GM12878 (cell line): Measurements from ENCODE around the gene ANTXR1. TPM values are rescaled to one million over a fixed set of nuclear protein-coding genes. Genes with fewer than 3 reads are reported as not detected.

Experiments used
- ATAC-seq: fragments of 200-7000 bp; cut with Tn5 transposase; 3 replicates; pipeline ENCODE4 v1.9.1; 2020; ENCODE audit warnings: mild to moderate bottlenecking, moderate library complexity
- BruUV-seq: library from RNA; stranded (reverse); fragments of 400-500 nt; replicated peaks from 2 replicates; lab custom pipeline; 2021; lab: Mats Ljungman, UMichigan
- CTCF ChIA-PET: fragments of 300-600 bp; sonication (Branson Sonifier 250); formaldehyde crosslinking; extraction: SDS; loops from one replicate; lab custom pipeline; 2021; ENCODE audit warnings: inconsistent platforms; lab: Yijun Ruan, JAX
- POLR2A ChIA-PET: fragments of 350-600 bp; formaldehyde crosslinking; extraction: SDS; loops from one replicate; lab custom pipeline; 2021; ENCODE audit warnings: inconsistent platforms; lab: Charles Lee
- RAD21 ChIA-PET: fragments of 300-600 bp; sonication (Branson Sonifier 250); formaldehyde crosslinking; loops from one replicate; lab custom pipeline; 2023; ENCODE audit warnings: antibody characterized with exemption; ENCODE audit not compliant: unreplicated experiment; lab: Charles Lee
- SMC1A ChIA-PET: fragments of 300-600 bp; sonication (Branson Sonifier 250); formaldehyde crosslinking; loops from one replicate; lab custom pipeline; 2023; ENCODE audit not compliant: unreplicated experiment, uncharacterized antibody; lab: Charles Lee
- DNase-seq: peaks from one replicate; pipeline ENCODE4 v3.0.0-alpha.2; 2011; ENCODE audit warnings: low read depth, low spot score
- FAIRE-seq: peaks from 3 replicates; lab custom pipeline; 2011; peaks lifted over from hg19 to GRCh38; lab: Jason Lieb, UNC
- H2AFZ ChIP-seq: 2 replicates; pipeline ENCODE4 v1.6.0; 2011; ENCODE audit warnings: low read depth, low read length, control low read depth; ENCODE audit not compliant: control insufficient read depth
- H3K27ac ChIP-seq: 2 replicates; pipeline ENCODE4 v1.5.1; 2011; ENCODE audit warnings: control low read depth; ENCODE audit not compliant: control insufficient read depth, insufficient read depth
- H3K27me3 ChIP-seq, 2 experiments: replicated peaks in 1 of 2; 2 replicates each; pipeline versions ENCODE4 v1.6.0 to v1.6.1; 2011; ENCODE audit warnings: low read length in 1 of 2; ENCODE audit not compliant: control insufficient read depth in 2 of 2, insufficient read depth in 2 of 2
- H3K36me3 ChIP-seq, 2 experiments: 2 replicates each; pipeline ENCODE4 v1.5.1; 2011; ENCODE audit warnings: low read length in 1 of 2; ENCODE audit not compliant: control insufficient read depth in 2 of 2, insufficient read depth in 2 of 2
- H3K4me1 ChIP-seq: 2 replicates; pipeline ENCODE4 v1.6.1; 2011; ENCODE audit warnings: mild to moderate bottlenecking, low read length, moderate library complexity, mixed read lengths; ENCODE audit not compliant: control insufficient read depth, insufficient read depth
- H3K4me2 ChIP-seq: 2 replicates; pipeline ENCODE4 v1.6.0; 2011; ENCODE audit warnings: control low read depth; ENCODE audit not compliant: control insufficient read depth, insufficient read depth
- H3K4me3 ChIP-seq: fragments of 200-600 bp; sonication (generic); 2 replicates; pipeline ENCODE4 v1.5.1; 2016
- H3K79me2 ChIP-seq: 2 replicates; pipeline ENCODE4 v1.6.0; 2011; ENCODE audit warnings: low read length; ENCODE audit not compliant: control insufficient read depth, insufficient read depth
- H3K9ac ChIP-seq: 2 replicates; pipeline ENCODE4 v1.8.0; 2011; ENCODE audit warnings: low read length, control low read depth, mixed read lengths; ENCODE audit not compliant: control insufficient read depth, insufficient read depth
- H3K9me3 ChIP-seq: replicated peaks from 3 replicates; pipeline ENCODE4 v1.5.1; 2011; ENCODE audit warnings: mild to moderate bottlenecking, low read length; ENCODE audit not compliant: control insufficient read depth, insufficient read depth
- H4K20me1 ChIP-seq: 2 replicates; pipeline ENCODE4 v1.6.0; 2011; ENCODE audit not compliant: control insufficient read depth, insufficient read depth
- BHLHE40 ChIP-seq, 2 experiments: fragments of 450-650 bp in 1 of 2; IDR thresholded peaks; 2 replicates each; pipeline ENCODE4 v1.6.1; 2011 to 2017; ENCODE audit warnings: low read depth in 2 of 2, borderline replicate concordance in 1 of 2, improper control_type of control experiment in 1 of 2, low read length in 1 of 2, mild to moderate bottlenecking in 1 of 2
- BRCA1 ChIP-seq: IDR thresholded peaks from 2 replicates; pipeline ENCODE4 v1.6.1; 2011; ENCODE audit warnings: low read depth, low read length, improper control_type of control experiment
- CBFB ChIP-seq: IDR thresholded peaks from 2 replicates; pipeline ENCODE4 v1.6.1; 2016; ENCODE audit warnings: antibody characterized with exemption, low read depth
- CHD4 ChIP-seq: fragments of 200-600 bp; sonication (generic); IDR thresholded peaks from 2 replicates; pipeline ENCODE4 v1.6.1; 2016; ENCODE audit warnings: mild to moderate bottlenecking
- EED ChIP-seq: sonication (generic); IDR thresholded peaks from 2 replicates; pipeline ENCODE4 v1.6.1; 2016; ENCODE audit warnings: antibody characterized with exemption, low read depth
- EGR1 ChIP-seq, 2 experiments: IDR thresholded peaks; 1 replicate in 1 of 2; 2 replicates in 1 of 2; pipeline ENCODE4 v1.6.1; 2011 to 2012; ENCODE audit warnings: low read depth in 2 of 2, low read length in 2 of 2, borderline replicate concordance in 1 of 2, mild to moderate bottlenecking in 1 of 2, moderate library complexity in 1 of 2
- IKZF1 ChIP-seq: fragments of 450-650 bp; conservative IDR thresholded peaks from 2 replicates; pipeline ENCODE4 v1.6.1; 2017; ENCODE audit warnings: antibody characterized with exemption, mild to moderate bottlenecking
- IRF5 ChIP-seq: fragments of 450-650 bp; IDR thresholded peaks from 2 replicates; pipeline ENCODE4 v1.6.1; 2017; ENCODE audit warnings: borderline replicate concordance
- LARP7 ChIP-seq: fragments of 450-650 bp; IDR thresholded peaks from 2 replicates; pipeline ENCODE4 v1.6.1; 2017; ENCODE audit warnings: mild to moderate bottlenecking
- MTA3 ChIP-seq: IDR thresholded peaks from 2 replicates; pipeline ENCODE4 v1.6.1; 2012; ENCODE audit warnings: low read length, inconsistent platforms, borderline replicate concordance
- NFIC ChIP-seq: IDR thresholded peaks from 2 replicates; pipeline ENCODE4 v1.6.1; 2012; ENCODE audit warnings: low read depth, mild to moderate bottlenecking, inconsistent platforms, low read length, moderate library complexity
- NFYA ChIP-seq: IDR thresholded peaks from 2 replicates; pipeline ENCODE4 v1.6.1; 2011; ENCODE audit warnings: low read depth, mild to moderate bottlenecking, low read length, improper control_type of control experiment, borderline replicate concordance
- NKRF ChIP-seq: fragments of 450-650 bp; conservative IDR thresholded peaks from 2 replicates; pipeline ENCODE4 v1.6.1; 2017; ENCODE audit warnings: mild to moderate bottlenecking, moderate library complexity
- POLR2A ChIP-seq: IDR thresholded peaks from 2 replicates; pipeline ENCODE4 v1.6.1; 2011; ENCODE audit warnings: low read depth, mild to moderate bottlenecking, low read length
- RELB ChIP-seq: fragments of 450-650 bp; IDR thresholded peaks from 2 replicates; pipeline ENCODE4 v1.6.1; 2017; ENCODE audit warnings: low read depth, mild to moderate bottlenecking, moderate library complexity
- TARDBP ChIP-seq: IDR thresholded peaks from 2 replicates; pipeline ENCODE4 v1.6.1; 2016; ENCODE audit warnings: borderline replicate concordance
- TBL1XR1 ChIP-seq: IDR thresholded peaks from 2 replicates; pipeline ENCODE4 v1.6.1; 2012; ENCODE audit warnings: low read depth, low read length, improper control_type of control experiment
- WGBS: methylation state at CpG from one replicate; pipeline ENCODE4 v1.1.6; 2016; ENCODE audit warnings: low lambda C conversion rate; ENCODE audit not compliant: insufficient replicate concordance, insufficient coverage; ENCODE audit errors: missing lambda C conversion rate; 5-methylcytosine and 5-hydroxymethylcytosine counted together
- in situ Hi-C: fragments of 300-500 bp; cut with MboI; formaldehyde crosslinking; loops from 9 replicates; pipeline ENCODE4 v1.14.3; 2018; ENCODE audit warnings: mixed read lengths
- intact Hi-C: fragments of 100-400 bp; cut with micrococcal nuclease; formaldehyde crosslinking; loops from one replicate; pipeline ENCODE4 v1.14.2; 2022; ENCODE audit not compliant: unreplicated experiment
- polyA plus RNA-seq, 11 experiments: library from polyadenylated mRNA; depleted of rRNA in 4 of 11; unstranded in 6 of 11; stranded (reverse) in 5 of 11; fragments of >200 nt; fragmentation: Nextera tagmentation in 4 of 11; fragmentation: Illumina TruSeq in 1 of 11; extraction: Ambion mirVana in 4 of 11; extraction: Trizol in 1 of 11; gene quantifications; 1 replicate in 1 of 11; 2 replicates in 10 of 11; pipeline versions ENCODE4 v1.2.1 to v1.2.3, GENCODE V29; 2011 to 2016; ENCODE audit warnings: inconsistent platforms in 2 of 11, missing spikeins in 2 of 11, low read depth in 1 of 11
- total RNA-seq, 4 experiments: library from RNA; depleted of rRNA in 3 of 4; stranded (reverse); fragments of >200 nt in 3 of 4; fragmentation: Illumina TruSeq in 1 of 4; extraction: Trizol in 1 of 4; gene quantifications; 2 replicates each; pipeline versions ENCODE4 v1.2.1 to v1.2.3, GENCODE V29; 2013 to 2021

The ANTXR1 gene
- total and polyA plus RNA-seq, 10 of the 15 experiments (the other 5 are each of a cell fraction or from before 2014, with no cell fraction given): 0.09 to 0.26 TPM; not detected in 8

- ATAC-seq (no peak), FAIRE-seq (no peak), DNase-seq (no peak)
- ChIA-PET CTCF (no interaction called here), POLR2A (no interaction called here), SMC1A (no interaction called here), RAD21 (no interaction called here)
- TF ChIP-seq TARDBP (no peak), IKZF1 (no peak), NFIC (no peak), IRF5 (no peak), CBFB (no peak), NKRF (no peak), MTA3 (no peak), BRCA1 (no peak), POLR2A (no peak), EGR1 (IDR thresholded peaks at IDR 0.05; ENCODE audit: borderline replicate concordance in 1 of 2, low read depth in 2 of 2, low read length in 2 of 2) (no peak), EED (no peak), BHLHE40 (IDR thresholded peaks at IDR 0.05; ENCODE audit: borderline replicate concordance in 1 of 2, low read depth in 2 of 2, low read length in 1 of 2) (no peak), NFYA (no peak), LARP7 (no peak), RELB (no peak), TBL1XR1 (no peak), CHD4 (no peak)
- Histone ChIP-seq H3K27me3 (peaks cover 0 to 2% of the 10 kb centered on the region in 2 experiments; a peak in 1 of 4 replicates), H4K20me1 (no peaks in the 10 kb centered on the region), H3K4me3 (no peak overlapping the region), H3K36me3 (no peaks in the 10 kb centered on the region), H3K4me2 (no peak overlapping the region), H3K27ac (no peak overlapping the region), H3K9me3 (no peaks in the 10 kb centered on the region), H2AFZ (no peak overlapping the region), H3K79me2 (no peaks in the 10 kb centered on the region), H3K4me1 (peaks cover 1% of the 10 kb centered on the region), H3K9ac (no peak overlapping the region)
- 44% methylated on average over 3 of the region's 3 CpGs for WGBS
- in situ Hi-C loops: no loop called here
- intact Hi-C loops: no loop called here
- no TSS peak for BruUV-seq
Observed at GRCh38 chr2:69157441-69157840, 144.5 kb downstream of the ANTXR1 start.
